WERI-Rb-1 (cell line): Measurements from ENCODE around the gene PTTG1.
"Not testable (repeated sequence)": the region's sequence is repeated elsewhere in the genome, so short reads cannot be mapped to it uniquely, and the experiment has no call there.

ENCODE experiments used
- DNase-seq: peaks from one replicate; pipeline ENCODE4 v3.0.0-alpha.2; 2020
- H3K27ac ChIP-seq: fragments of 250-450 bp; sonication (Bioruptor Pico); 2 replicates; pipeline ENCODE4 v1.5.1; 2020; ENCODE audit warnings: mild to moderate bottlenecking, moderate library complexity
- H3K27me3 ChIP-seq: fragments of 250-450 bp; sonication (Bioruptor Pico); 2 replicates; pipeline ENCODE4 v1.5.1; 2021; ENCODE audit warnings: mild to moderate bottlenecking, low read depth, moderate library complexity; ENCODE audit not compliant: insufficient read depth, severe bottlenecking
- H3K36me3 ChIP-seq: fragments of 250-450 bp; sonication (Bioruptor Pico); 2 replicates; pipeline ENCODE4 v1.5.1; 2020; ENCODE audit warnings: mild to moderate bottlenecking, moderate library complexity
- H3K4me3 ChIP-seq: 2 replicates; pipeline ENCODE4 v1.5.1; 2011; ENCODE audit warnings: low read depth, mild to moderate bottlenecking, control low read depth, low read length
- H3K9me3 ChIP-seq: fragments of 250-450 bp; sonication (Bioruptor Pico); 2 replicates; pipeline ENCODE4 v1.5.1; 2021; ENCODE audit warnings: mild to moderate bottlenecking, moderate library complexity; ENCODE audit not compliant: severe bottlenecking
- CTCF ChIP-seq: IDR thresholded peaks from 2 replicates; pipeline ENCODE4 v1.5.1; 2011; ENCODE audit warnings: low read depth, mild to moderate bottlenecking, control low read depth, inconsistent platforms, low read length

The PTTG1 gene

GRCh38 chr5:160432196-160432595, 10.5 kb downstream of the PTTG1 start:
- no peak for TF ChIP-seq CTCF
- no peaks in the 10 kb centered on the region for H3K27me3 ChIP-seq
- no peak for DNase-seq
- H3K27ac ChIP-seq, result no peak overlapping the region
- H3K36me3 ChIP-seq, result peaks cover 24% of the 10 kb centered on the region
- no peaks in the 10 kb centered on the region for H3K9me3 ChIP-seq
- H3K4me3 ChIP-seq, result no peak overlapping the region

GRCh38 chr5:160432787-160433186, 11.1 kb downstream of the PTTG1 start:
- no peaks in the 10 kb centered on the region for H3K9me3 ChIP-seq
- H3K36me3 ChIP-seq, result peaks cover 18% of the 10 kb centered on the region
- H3K27me3 ChIP-seq, result no peaks in the 10 kb centered on the region
- H3K27ac ChIP-seq, result no peak overlapping the region
- TF ChIP-seq CTCF, result no peak
- H3K4me3 ChIP-seq, result no peak overlapping the region
- DNase-seq, result no peak

GRCh38 chr5:160434022-160434531, 12.4 kb downstream of the PTTG1 start:
- no peak for TF ChIP-seq CTCF
- H3K4me3 ChIP-seq, result no peak overlapping the region
- peaks cover 5% of the 10 kb centered on the region for H3K36me3 ChIP-seq
- H3K9me3 ChIP-seq, result no peaks in the 10 kb centered on the region
- H3K27me3 ChIP-seq, result no peaks in the 10 kb centered on the region
- H3K27ac ChIP-seq, result no peak overlapping the region
- peak; percentile 28 for DNase-seq

- Histone ChIP-seq H3K27me3 (no peaks in the 10 kb centered on the region), H3K4me3 (no peak overlapping the region), H3K36me3 (no peaks in the 10 kb centered on the region; the same call in 1 of the 2 replicates), H3K27ac (no peak overlapping the region), H3K9me3 (no peaks in the 10 kb centered on the region)
- no peak for DNase-seq
- TF ChIP-seq CTCF, result no peak
Observed at GRCh38 chr5:160435532-160435931, 13.9 kb downstream of the PTTG1 start.

- DNase-seq, result no peak
- Histone ChIP-seq H3K27me3 (no peaks in the 10 kb centered on the region), H3K36me3 (no peaks in the 10 kb centered on the region; the same call in 1 of the 2 replicates), H3K27ac (no peak overlapping the region), H3K4me3 (no peak overlapping the region), H3K9me3 (no peaks in the 10 kb centered on the region)
- TF ChIP-seq CTCF, result no peak
Observed at GRCh38 chr5:160436017-160436416, 14.4 kb downstream of the PTTG1 start.

- H3K9me3 ChIP-seq, DNase-seq, H3K27ac ChIP-seq, H3K4me3 ChIP-seq, H3K27me3 ChIP-seq, H3K36me3 ChIP-seq: not testable (repeated sequence)
Observed at GRCh38 chr5:160436661-160437060, 15.0 kb downstream of the PTTG1 start.
